ENCODE measurements around the gene UNC13B.
"Not testable (repeated sequence)": the region's sequence is repeated elsewhere in the genome, so short reads cannot be mapped to it uniquely, and the experiment has no call there.

UNC13B gene

GRCh38 chr9:35229066-35229778 is 67.4 kb downstream of the UNC13B start:
- no peak for DNase-seq

- no peak for DNase-seq
These were observed 68.0 kb downstream of the UNC13B start for GRCh38 chr9:35229779-35230143.

- no peak for DNase-seq
These were observed 71.2 kb downstream of the UNC13B start for GRCh38 chr9:35232867-35233544.

GRCh38 chr9:35236692-35237091 is 74.9 kb downstream of the UNC13B start:
- DNase-seq = no peak

GRCh38 chr9:35237311-35237710 is 75.5 kb downstream of the UNC13B start:
- no peak for DNase-seq

GRCh38 chr9:35245945-35246344 is 84.1 kb downstream of the UNC13B start:
- DNase-seq = not testable (repeated sequence)

- no peak for DNase-seq
These were observed 91.3 kb downstream of the UNC13B start for GRCh38 chr9:35253075-35253474.

- no peak for DNase-seq
These were observed 92.4 kb downstream of the UNC13B start for GRCh38 chr9:35254237-35254636.

GRCh38 chr9:35254984-35255857 is 93.4 kb downstream of the UNC13B start:
- no peak for DNase-seq

- no peak for DNase-seq
These were observed 96.3 kb downstream of the UNC13B start for GRCh38 chr9:35257986-35258659.

GRCh38 chr9:35258660-35259474 is 97.1 kb downstream of the UNC13B start:
- DNase-seq = no peak

- no peak for DNase-seq
These were observed 98.4 kb downstream of the UNC13B start for GRCh38 chr9:35260186-35260585.

GRCh38 chr9:35262064-35262463 is 100.3 kb downstream of the UNC13B start:
- no peak for DNase-seq

GRCh38 chr9:35267710-35268109 is 105.9 kb downstream of the UNC13B start:
- DNase-seq = no peak

GRCh38 chr9:35269919-35270318 is 108.1 kb downstream of the UNC13B start:
- DNase-seq = no peak

GRCh38 chr9:35271637-35272036 is 109.8 kb downstream of the UNC13B start:
- DNase-seq = peak; percentile 31

GRCh38 chr9:35272989-35273388 is 111.2 kb downstream of the UNC13B start:
- peak; percentile 28 for DNase-seq

GRCh38 chr9:35273591-35273990 is 111.8 kb downstream of the UNC13B start:
- peak; percentile 38 for DNase-seq

GRCh38 chr9:35274993-35275392 is 113.2 kb downstream of the UNC13B start:
- no peak for DNase-seq

- DNase-seq = no peak
These were observed 115.3 kb downstream of the UNC13B start for GRCh38 chr9:35277171-35277520.

GRCh38 chr9:35277628-35278359 is 116.0 kb downstream of the UNC13B start:
- no peak for DNase-seq

GRCh38 chr9:35279946-35280345 is 118.1 kb downstream of the UNC13B start:
- DNase-seq = no peak

Data from activated CD4-positive, alpha-beta T cell treated with anti-CD3 and anti-CD28 coated beads, Interleukin-2, amount 50 U/mL, for 16 hours (primary cell).